AML-193 (cell line): ENCODE measurements around the gene VPS16.

ENCODE experiments used
- DNase-seq, 2 experiments: peaks; one replicate each; lab custom pipeline; 2025; lab: John Stamatoyannopoulos, UW

VPS16 gene

DNA sequence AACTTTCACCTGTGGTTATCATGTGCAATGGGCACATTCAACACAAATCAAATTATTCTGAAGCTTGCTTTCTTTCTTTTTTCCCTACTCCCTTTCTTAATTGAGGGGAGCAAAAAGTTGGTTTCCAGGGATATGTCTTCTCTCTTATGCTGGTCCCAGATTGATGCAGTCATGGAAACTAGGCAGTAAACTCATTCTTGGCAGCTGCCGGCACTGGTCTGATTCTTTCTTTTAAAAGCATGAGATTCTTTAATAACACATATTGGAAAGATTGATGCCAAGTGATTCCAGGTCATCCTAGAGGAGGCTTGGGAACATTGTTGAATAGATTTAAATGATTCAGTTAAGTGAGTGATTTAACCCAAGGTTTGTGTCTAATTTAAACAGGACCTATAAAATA, 61.7 kb downstream of the VPS16 start:
- no peak for DNase-seq

DNA sequence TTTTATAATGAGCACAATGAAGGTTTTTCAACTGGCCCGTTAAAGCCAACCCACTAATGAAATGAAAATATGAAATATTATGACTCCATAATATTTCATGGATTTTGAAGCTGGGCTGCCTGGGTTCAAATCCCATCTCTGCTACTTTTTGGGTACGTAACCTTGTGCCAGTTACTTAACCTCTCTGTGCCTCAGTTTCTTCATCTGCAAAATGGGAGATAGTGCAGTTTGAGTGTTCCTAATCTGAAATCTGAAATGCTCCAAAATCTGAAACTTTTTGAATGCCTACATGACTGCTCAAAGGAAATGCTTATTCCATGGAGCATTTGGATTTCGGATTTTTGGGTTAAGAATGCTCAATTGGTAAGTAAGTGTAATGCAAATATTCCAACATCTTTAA, 62.3 kb downstream of the VPS16 start:
- DNase-seq = no peak

DNA sequence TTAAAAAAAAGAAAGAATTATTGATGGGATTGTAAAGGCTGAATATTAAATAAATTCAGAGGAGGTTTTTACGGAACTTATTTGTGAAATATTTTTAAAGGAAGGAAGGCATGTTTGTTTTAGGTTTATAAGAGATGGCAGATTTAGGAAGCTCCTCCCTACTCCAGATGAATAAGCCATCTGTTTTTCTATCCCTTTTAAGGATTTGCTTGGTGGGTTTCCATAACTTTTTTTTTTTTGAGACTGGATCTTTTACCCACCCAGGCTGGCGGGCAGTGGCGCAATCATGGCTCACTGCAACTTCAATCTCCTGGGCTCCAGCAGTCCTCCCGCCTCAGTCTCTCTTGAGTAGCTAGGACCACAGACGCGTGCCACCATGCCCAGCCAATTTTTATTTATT, 63.1 kb downstream of the VPS16 start:
- DNase-seq = no peak

DNA sequence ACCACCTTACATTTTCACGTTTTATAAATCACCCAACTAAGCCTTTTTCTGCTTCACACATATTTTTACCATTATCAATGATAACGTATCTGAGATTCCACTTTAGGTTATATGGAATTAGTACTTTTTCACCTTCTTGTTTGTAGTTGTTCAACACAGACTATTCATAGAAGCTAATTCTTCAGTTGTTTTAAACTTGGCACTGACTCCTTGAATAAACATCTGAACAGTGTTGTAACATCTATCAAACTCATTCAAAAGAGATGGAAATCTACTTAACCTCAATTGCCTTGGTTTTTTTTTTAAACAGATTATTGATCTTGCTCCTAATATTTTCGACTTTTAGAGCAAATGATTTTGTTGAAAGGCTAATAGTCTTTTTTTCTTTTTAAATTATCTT, 67.0 kb downstream of the VPS16 start:
- DNase-seq = no peak

DNA sequence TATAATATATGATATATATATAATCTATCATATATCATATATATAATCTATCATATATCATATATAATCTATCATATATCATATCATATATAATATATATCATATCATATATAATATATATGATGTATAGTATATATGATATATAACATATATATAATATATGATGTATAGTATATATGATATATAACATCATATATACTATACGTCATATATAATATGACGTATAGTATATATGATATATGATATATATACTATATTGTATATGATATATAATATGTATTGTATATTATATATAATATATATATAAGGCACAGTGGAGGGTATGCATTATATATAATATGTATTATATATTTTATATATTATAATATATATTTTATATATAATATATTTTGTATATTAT, 69.4 kb downstream of the VPS16 start:
- DNase-seq = no peak

DNA sequence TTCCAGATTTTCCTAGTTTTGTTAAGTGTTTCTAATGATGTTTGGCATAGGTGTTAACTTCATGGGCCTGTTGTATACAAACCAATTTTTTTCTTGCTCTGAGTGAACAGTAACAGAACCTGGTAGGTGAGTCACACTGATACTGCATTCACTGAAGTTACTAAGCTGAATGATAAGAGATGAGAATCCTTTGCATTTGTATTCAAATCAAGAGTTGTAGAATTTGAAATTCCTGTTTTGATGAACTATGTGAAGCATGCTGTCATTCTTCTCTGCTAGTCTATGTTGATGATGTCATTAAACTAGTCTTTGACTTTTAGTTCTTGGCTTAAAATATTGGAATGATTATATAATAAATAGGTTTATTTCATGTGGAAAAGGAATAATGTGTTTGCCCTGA, 70.7 kb downstream of the VPS16 start:
- no peak for DNase-seq

DNA sequence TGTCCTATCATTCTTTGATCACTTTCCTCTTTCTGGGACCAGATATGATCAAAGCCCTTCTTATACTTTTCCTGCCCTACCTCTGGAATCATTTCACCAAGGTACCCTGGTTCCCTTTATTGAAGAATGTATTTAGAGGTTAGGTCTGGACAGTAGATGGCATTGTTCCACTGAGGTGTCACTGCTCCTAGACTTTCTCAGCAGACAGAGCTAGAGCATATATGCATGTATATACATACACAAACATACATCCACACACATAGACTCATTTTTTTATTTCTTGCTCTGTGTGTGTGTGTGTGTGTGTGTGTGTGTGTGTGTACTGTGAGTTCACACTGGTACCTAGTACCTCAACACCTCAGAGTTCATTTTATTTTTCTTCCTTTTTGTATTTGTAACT, 73.6 kb downstream of the VPS16 start:
- DNase-seq = peak; percentile 15 to 42
